Suprapubic skin (tissue), 3 donors: ENCODE measurements around the gene TPM2.

Experiments used
- EP300 ChIP-seq: sonication (generic); formaldehyde crosslinking; IDR thresholded peaks from one replicate; pipeline ENCODE4 v1.6.1; 2017; ENCODE audit warnings: antibody characterized with exemption
- POLR2A ChIP-seq, 2 donors: fragments of 450-650 bp; IDR thresholded peaks; one replicate each; pipeline ENCODE4 v1.6.1; 2017; ENCODE audit warnings: antibody characterized with exemption in 2 of 2, mild to moderate bottlenecking in 2 of 2, moderate library complexity in 2 of 2
- TF ChIP-seq, protein P1 (sequence below), 2 donors: fragments of 200-600 bp in 1 of 2; fragments of 450-650 bp in 1 of 2; sonication (generic) in 1 of 2; IDR thresholded peaks; one replicate each; pipeline ENCODE4 v1.5.1; 2016 to 2019; ENCODE audit warnings: antibody characterized with exemption in 2 of 2, mild to moderate bottlenecking in 1 of 2, moderate library complexity in 1 of 2

DNA sequence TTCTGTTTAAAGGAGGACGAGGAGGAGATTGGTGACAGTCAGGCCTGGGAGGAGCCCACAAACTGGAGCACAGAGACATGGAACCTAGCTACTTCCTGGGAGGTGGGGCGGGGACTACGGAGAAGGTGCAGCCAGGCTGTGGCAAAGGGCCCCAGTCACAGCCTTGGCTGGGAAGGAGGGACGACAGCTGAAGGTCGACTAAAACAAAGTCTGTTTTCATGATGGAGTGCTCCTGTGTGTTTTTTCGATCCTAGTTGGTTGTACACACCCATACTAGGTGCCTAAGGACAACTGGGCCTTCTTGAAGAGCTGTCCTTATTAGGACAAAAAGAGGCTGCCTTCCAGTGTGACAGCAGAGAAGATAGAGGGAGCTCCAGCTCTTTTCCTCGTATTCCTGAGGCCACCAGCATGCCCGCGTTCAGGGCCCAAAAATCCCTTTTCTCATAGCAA, 28.7 kb downstream of the TPM2 start:
- TF ChIP-seq EP300 (no peak), POLR2A (IDR thresholded peaks at IDR 0.05) (no peak)
- TF ChIP-seq, protein P1, sequence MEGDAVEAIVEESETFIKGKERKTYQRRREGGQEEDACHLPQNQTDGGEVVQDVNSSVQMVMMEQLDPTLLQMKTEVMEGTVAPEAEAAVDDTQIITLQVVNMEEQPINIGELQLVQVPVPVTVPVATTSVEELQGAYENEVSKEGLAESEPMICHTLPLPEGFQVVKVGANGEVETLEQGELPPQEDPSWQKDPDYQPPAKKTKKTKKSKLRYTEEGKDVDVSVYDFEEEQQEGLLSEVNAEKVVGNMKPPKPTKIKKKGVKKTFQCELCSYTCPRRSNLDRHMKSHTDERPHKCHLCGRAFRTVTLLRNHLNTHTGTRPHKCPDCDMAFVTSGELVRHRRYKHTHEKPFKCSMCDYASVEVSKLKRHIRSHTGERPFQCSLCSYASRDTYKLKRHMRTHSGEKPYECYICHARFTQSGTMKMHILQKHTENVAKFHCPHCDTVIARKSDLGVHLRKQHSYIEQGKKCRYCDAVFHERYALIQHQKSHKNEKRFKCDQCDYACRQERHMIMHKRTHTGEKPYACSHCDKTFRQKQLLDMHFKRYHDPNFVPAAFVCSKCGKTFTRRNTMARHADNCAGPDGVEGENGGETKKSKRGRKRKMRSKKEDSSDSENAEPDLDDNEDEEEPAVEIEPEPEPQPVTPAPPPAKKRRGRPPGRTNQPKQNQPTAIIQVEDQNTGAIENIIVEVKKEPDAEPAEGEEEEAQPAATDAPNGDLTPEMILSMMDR (IDR thresholded peaks at IDR 0.05): peak in 1 of 2 donors; percentile 39
